Testis (tissue), 3 donors: ENCODE measurements around the gene ZDHHC7. TPM values are rescaled to one million over a fixed set of nuclear protein-coding genes. Genes with fewer than 3 reads are reported as not detected.

Experiments used
- DNase-seq: peaks from one replicate; pipeline ENCODE4 v3.0.0-alpha.2; 2019
- H3K27ac ChIP-seq, 2 donors: fragments of 200-600 bp; sonication (generic); one replicate each; pipeline ENCODE4 v1.5.1; 2019
- H3K27me3 ChIP-seq: fragments of 200-600 bp; sonication (generic); one replicate; pipeline ENCODE4 v1.5.1; 2019
- H3K36me3 ChIP-seq: fragments of 200-600 bp; sonication (generic); one replicate; pipeline ENCODE4 v1.5.1; 2017; ENCODE audit warnings: low read depth; ENCODE audit errors: missing control alignments
- H3K4me1 ChIP-seq: fragments of 200-600 bp; sonication (generic); one replicate; pipeline ENCODE4 v1.5.1; 2019
- H3K4me3 ChIP-seq, 2 donors: fragments of 200-600 bp; sonication (generic); one replicate each; pipeline ENCODE4 v1.5.1; 2017 to 2019
- H3K9me3 ChIP-seq: fragments of 200-600 bp; sonication (generic); one replicate; pipeline ENCODE4 v1.5.1; 2017
- POLR2A ChIP-seq: fragments of 450-650 bp; IDR thresholded peaks from one replicate; pipeline ENCODE4 v1.6.1; 2017; ENCODE audit warnings: antibody characterized with exemption, mild to moderate bottlenecking, moderate library complexity
- WGBS, 2 donors: methylation state at CpG; one replicate each; pipeline ENCODE4 v1.1.5; 2018; 5-methylcytosine and 5-hydroxymethylcytosine counted together
- intact Hi-C: fragments of 100-400 bp; cut with DNase I; formaldehyde crosslinking; loops from one replicate; pipeline ENCODE4 v1.15.1; 2023; ENCODE audit warnings: low total_unique reads
- polyA plus RNA-seq: library from polyadenylated mRNA; stranded (reverse); fragments of 350-450 nt; fragmentation: Illumina TruSeq; extraction: RNeasy Lipid Tissue Mini Kit (QIAGEN cat#74804); gene quantifications from one replicate; pipeline ENCODE4 v1.2.3, GENCODE V29; 2014; ENCODE audit warnings: low read depth, low replicate concordance; ENCODE audit not compliant: insufficient read depth
- total RNA-seq, 2 donors: library from RNA; depleted of rRNA; stranded (reverse); fragments of >200 nt; gene quantifications; one replicate each; pipeline ENCODE4 v1.2.3, GENCODE V29; 2016
- TF ChIP-seq, protein P1 (sequence below), 3 experiments: fragments of 450-650 bp in 2 of 3; fragments of 200-600 bp in 1 of 3; sonication (generic) in 1 of 3; IDR thresholded peaks; one replicate each; pipeline ENCODE4 v1.5.1; 2016 to 2019; ENCODE audit warnings: antibody characterized with exemption in 3 of 3, mild to moderate bottlenecking in 2 of 3, moderate library complexity in 1 of 3

The ZDHHC7 gene
- total and polyA plus RNA-seq, 3 donors from 2014 or later = 29.4 to 42.7 (median 35.0) TPM

GRCh38 chr16:84995663-84996062 lies 15.7 kb downstream of the ZDHHC7 start:
- Histone ChIP-seq H3K4me1 (peaks cover 11% of the 10 kb centered on the region), H3K36me3 (no peaks in the 10 kb centered on the region), H3K9me3 (no peaks in the 10 kb centered on the region), H3K27ac (no peak overlapping the region), H3K4me3 (no peak overlapping the region), H3K27me3 (no peaks in the 10 kb centered on the region)
- 95% methylated on average over 8 of the region's 8 CpGs for WGBS, 2 donors
- intact Hi-C loops = no loop called here
- DNase-seq = no peak
- TF ChIP-seq, protein P1, sequence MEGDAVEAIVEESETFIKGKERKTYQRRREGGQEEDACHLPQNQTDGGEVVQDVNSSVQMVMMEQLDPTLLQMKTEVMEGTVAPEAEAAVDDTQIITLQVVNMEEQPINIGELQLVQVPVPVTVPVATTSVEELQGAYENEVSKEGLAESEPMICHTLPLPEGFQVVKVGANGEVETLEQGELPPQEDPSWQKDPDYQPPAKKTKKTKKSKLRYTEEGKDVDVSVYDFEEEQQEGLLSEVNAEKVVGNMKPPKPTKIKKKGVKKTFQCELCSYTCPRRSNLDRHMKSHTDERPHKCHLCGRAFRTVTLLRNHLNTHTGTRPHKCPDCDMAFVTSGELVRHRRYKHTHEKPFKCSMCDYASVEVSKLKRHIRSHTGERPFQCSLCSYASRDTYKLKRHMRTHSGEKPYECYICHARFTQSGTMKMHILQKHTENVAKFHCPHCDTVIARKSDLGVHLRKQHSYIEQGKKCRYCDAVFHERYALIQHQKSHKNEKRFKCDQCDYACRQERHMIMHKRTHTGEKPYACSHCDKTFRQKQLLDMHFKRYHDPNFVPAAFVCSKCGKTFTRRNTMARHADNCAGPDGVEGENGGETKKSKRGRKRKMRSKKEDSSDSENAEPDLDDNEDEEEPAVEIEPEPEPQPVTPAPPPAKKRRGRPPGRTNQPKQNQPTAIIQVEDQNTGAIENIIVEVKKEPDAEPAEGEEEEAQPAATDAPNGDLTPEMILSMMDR (IDR thresholded peaks at IDR 0.05) = no peak
- TF ChIP-seq POLR2A = no peak

DNA sequence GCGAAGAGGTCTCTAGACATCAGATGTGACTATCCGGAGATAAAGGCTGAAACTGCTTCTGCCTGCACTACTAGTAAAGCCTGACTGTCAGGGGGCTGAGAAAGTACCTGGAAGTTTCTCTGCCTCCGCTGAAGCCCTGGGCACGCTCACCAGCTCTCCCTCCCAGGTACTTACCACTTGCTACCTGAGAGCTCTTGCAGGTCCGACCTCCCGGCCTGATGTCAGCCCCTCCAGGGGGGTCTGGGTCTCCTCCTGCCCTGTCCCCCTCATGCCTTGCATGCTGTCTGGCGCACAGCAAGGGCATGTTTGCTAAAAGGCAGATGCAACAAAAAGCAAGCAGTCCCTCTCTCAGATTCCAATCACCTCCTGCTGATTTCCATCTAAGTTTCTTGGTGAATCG lies 17.4 kb downstream of the ZDHHC7 start:
- H3K36me3 ChIP-seq = no peaks in the 10 kb centered on the region
- WGBS, 2 donors = 92 to 94% methylated on average over 8 of the region's 8 CpGs
- H3K27ac ChIP-seq = peak overlapping the region in 1 of 2 donors; percentile 69
- no peak overlapping the region for H3K4me3 ChIP-seq
- H3K27me3 ChIP-seq = no peaks in the 10 kb centered on the region
- H3K9me3 ChIP-seq = no peaks in the 10 kb centered on the region
- DNase-seq = no peak
- TF ChIP-seq, protein P1 (IDR thresholded peaks at IDR 0.05) = no peak
- no peak for TF ChIP-seq POLR2A
- peaks cover 8% of the 10 kb centered on the region for H3K4me1 ChIP-seq
- intact Hi-C loops = no loop called here

DNA sequence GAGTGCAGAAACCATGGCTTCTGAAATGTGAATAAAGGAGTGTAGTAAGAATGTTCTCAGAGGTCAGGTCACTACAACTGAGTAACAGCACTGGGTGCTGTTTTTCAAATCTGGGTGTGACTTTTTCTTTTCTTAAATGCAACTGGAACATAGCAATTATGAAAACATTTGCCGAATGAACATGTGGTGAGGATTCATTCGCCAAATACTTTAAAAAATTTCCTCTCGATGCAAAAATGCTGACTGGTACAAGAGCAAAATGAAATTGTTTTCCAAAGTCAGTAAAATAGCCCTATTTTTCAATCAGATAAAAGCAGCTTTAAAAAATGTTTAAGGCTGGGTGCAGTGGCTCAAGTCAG lies 18.6 kb downstream of the ZDHHC7 start:
- H3K36me3 ChIP-seq = no peaks in the 10 kb centered on the region
- no peaks in the 10 kb centered on the region for H3K27me3 ChIP-seq
- intact Hi-C loops = no loop called here
- no peak for DNase-seq
- 55 to 63% methylated on average over 3 of the region's 3 CpGs for WGBS, 2 donors
- H3K4me3 ChIP-seq = no peak overlapping the region
- peak overlapping the region in 1 of 2 donors; percentile 50 for H3K27ac ChIP-seq
- peaks cover 8% of the 10 kb centered on the region for H3K4me1 ChIP-seq
- no peaks in the 10 kb centered on the region for H3K9me3 ChIP-seq
- no peak for TF ChIP-seq POLR2A
- TF ChIP-seq, protein P1 (IDR thresholded peaks at IDR 0.05) = no peak

- DNase-seq = no peak
- H3K27ac ChIP-seq = no peak overlapping the region
- no peak overlapping the region for H3K4me3 ChIP-seq
- H3K27me3 ChIP-seq = no peaks in the 10 kb centered on the region
- no peaks in the 10 kb centered on the region for H3K36me3 ChIP-seq
- intact Hi-C loops = no loop called here
- H3K9me3 ChIP-seq = no peaks in the 10 kb centered on the region
- TF ChIP-seq POLR2A = no peak
- TF ChIP-seq, protein P1 (IDR thresholded peaks at IDR 0.05) = no peak
- WGBS, 2 donors = 92% methylated on average over 9 of the region's 9 CpGs
- H3K4me1 ChIP-seq = peaks cover 8% of the 10 kb centered on the region
Measured at GRCh38 chr16:84990782-84991181, 20.6 kb downstream of the ZDHHC7 start.

DNA sequence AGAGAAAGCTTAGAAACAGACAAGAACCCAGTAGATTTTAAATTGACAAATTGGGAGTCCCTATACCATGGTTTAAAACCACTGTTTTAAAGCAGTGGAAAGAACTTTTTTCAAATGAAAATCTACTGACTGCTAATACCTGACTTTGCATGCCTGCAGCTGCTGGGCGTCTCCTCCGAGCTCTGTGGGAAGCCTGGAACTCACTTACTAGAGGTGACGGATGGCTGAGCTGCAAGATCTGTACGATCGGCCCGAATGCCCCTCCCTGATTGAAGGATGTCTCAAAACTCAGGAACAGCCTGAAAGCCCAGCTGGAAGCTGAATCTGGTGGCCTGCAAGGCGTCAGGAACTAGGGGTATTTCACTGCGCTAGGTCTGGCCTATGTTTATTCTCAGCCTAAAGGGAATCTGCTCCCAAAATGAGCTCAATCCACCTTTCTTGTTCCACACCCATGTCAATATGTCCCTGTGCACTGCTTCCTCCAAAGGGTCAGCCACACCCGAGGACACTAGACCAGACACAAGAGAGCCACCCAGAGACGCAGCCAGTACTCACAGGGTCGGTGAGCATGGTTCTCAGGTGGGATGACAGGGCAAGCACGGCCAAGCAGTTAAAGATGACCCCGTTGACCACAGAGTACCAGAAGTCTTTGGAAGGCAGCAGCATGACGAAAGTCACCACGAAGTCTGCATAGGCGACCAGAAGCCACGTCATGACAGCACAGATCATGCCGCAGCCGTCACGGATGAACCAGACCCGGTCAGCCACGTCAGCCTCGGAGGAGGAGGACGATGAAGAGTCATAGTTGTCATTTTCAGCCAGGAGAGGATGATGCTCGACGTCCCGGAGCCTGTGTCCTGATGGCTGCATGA lies 21.4 kb downstream of the ZDHHC7 start:
- TF ChIP-seq, protein P1 (IDR thresholded peaks at IDR 0.05) = no peak
- TF ChIP-seq POLR2A = no peak
- 92% methylated on average over 26 to 27 of the region's 27 CpGs for WGBS, 2 donors
- Histone ChIP-seq H3K9me3 (no peaks in the 10 kb centered on the region), H3K27ac (no peak overlapping the region), H3K36me3 (no peaks in the 10 kb centered on the region), H3K4me3 (no peak overlapping the region), H3K27me3 (no peaks in the 10 kb centered on the region), H3K4me1 (peaks cover 8% of the 10 kb centered on the region)
- intact Hi-C loops = no loop called here
- no peak for DNase-seq
